GM19240 (cell line): Measurements from ENCODE around the gene FRG2.
"Not testable (repeated sequence)": the region's sequence is repeated elsewhere in the genome, so short reads cannot be mapped to it uniquely, and the experiment has no call there.

Source experiments
- DNase-seq: peaks from one replicate; pipeline ENCODE4 v3.0.0; 2011; ENCODE audit warnings: low spot score; ENCODE audit not compliant: insufficient read length

Gene FRG2

DNA sequence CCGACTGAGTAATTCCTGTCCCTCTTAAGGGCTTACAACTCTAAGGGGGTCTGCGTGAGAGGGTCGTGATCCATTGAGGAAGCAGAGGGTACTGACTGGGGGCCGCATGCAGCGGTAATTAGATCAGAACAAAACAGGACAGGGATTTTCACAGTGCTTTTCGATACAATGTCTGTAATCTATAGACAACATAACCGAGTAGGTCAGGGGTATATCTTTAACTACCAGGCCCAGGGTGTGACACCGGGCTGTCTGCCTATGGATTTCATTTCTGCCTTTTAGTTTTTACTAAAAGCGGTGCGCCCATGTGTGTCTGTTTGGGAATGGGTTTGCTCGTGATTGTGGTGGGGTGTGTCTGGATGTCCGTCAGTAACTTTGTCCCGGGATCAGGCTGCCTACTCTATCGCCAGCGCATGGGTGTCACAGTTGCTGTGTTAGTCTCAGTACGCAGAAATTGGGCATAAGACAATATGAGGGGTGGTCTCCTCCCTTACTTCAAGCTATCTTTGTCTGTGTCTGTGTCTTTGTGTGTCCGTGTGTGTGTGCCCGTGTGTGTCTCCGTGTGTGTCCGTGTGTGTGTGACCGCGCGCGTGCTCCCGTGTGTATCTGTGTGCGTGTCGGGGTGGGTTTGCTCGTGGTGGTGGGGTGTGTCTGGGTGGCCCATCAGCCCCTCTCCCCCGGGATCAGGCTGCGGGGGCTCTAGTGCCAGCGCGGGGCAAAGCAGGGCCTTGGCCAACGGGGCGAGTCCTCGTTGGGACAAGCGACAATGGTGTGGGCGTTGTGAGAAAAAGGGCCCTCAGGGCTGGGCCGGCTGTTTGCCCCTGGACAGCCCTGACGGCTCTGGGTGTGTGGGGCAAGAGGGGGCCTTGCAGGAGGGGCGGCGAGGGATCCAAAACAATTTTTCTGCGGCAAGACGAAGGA lies 10.4 kb downstream of the FRG2 start:
- DNase-seq, result no peak

DNA sequence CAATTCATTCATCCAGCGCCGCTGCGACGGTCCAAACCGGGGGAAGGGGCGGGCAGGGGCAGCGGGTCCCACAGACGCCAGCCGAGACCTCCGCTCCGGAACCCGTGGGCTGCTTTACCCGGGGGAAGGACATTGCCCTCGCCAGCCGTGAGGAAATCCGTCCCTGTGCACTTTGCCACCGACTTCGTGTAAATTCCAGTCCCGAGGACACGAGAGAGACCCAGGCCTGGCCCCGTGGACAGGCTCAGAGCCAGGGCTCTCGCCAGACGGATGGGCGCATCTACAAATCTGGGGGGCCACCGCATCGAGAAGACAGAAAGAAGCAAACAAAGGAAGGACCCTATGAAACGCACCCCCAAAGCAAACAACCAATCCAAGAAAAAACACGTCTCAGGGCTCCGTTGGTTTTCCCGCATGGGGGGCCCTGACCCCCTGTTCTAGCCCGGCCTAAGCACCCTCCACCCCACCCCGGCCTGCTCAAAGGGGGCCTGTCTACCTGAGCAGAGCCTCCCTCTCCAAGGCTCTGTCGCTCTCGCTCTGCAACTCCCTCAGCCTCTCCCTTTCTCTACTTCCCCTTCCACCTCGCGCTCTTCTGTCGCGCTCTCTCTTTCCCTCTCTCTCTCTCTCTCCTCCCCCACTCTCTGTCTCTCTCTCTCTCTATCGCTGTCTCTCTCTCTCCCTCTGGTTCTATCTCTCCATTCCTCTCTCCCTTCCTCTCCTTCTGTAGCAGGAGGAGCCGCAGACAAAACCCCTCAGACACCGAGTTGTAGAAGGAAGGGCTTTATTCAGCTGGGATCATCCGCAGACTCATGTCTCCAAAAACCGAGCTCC lies 11.3 kb downstream of the FRG2 start:
- no peak for DNase-seq

DNA sequence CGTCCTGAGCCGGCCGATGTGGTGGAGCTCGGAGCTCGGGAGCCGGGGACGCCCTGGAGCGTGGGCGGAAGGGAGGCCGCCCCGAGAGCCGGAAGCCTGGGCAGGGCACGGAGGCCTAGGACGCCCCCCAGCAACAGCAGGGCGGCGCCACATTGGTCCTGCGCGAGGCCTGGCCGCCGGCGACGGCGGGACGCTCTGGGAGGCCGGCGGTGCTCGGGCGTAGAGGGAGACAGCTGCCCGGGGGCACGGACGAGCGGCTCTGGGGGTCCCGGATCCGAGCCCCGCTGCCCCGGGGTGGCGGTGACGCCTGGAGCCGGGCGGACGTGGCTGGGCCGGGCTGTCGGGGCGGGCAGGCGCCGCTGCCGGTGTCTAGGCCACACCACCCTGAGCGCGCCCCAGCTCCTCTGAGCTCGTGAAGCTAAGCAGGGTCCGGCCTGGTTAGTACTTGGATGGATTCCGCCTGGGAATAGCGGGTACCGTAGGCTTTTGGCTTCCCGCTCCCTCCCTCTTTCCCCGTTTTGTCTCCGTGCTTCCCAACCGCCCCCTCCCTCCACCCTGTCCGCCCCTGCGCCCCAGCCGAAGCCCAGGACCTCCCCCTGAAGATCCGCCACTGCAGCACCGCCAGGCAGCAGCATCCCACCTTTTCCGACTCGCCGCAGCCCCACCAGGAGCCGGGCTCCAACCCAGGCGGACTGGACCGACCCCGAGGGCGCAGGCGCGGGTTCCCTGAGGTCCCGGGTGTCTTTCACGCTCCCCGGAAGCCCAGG lies 12.1 kb downstream of the FRG2 start:
- DNase-seq, result no peak

DNA sequence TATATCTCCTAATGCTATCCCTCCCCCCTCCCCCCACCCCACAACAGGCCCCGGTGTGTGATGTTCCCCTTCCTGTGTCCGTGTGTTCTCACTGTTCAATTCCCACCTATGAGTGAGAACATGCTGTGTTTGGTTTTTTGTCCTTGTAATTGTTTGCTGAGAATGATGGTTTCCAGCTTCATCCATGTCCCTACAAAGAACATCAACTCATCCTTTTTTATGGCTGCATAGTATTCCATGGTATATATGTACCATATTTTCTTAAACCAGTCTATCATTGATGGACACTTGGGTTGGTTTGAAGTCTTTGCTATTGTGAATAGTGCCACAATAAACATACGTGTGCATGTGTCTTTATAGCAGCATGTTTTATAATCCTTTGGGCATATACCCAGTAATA lies 37.1 kb downstream of the FRG2 start:
- DNase-seq, result not testable (repeated sequence)

DNA sequence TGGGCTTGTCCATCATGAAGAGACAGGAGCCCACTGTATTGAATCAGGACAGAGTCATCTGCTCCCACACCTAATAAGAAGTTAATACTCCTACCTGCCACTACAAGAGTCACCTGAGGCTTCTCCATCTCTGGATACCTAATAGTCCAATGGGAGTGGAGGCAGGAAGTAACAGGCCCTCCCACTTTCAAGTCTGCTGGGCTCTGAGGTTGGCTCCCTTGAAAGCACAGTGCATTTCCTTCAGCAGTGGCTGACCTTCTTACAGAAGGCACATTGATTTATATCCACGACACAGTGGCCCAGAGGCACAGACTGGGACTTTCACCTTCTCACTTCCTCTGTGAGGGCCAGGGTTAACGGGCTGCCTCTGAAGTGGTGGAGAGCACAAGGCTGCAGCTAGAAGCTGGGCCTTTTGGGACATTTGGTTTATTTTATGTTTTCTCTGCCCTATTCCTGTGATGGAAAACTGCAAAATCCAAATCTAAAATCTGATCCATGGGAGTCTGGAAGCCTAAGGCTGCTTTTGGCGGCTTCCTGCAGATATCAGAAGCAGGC lies 38.1 kb downstream of the FRG2 start:
- DNase-seq, result no peak

DNA sequence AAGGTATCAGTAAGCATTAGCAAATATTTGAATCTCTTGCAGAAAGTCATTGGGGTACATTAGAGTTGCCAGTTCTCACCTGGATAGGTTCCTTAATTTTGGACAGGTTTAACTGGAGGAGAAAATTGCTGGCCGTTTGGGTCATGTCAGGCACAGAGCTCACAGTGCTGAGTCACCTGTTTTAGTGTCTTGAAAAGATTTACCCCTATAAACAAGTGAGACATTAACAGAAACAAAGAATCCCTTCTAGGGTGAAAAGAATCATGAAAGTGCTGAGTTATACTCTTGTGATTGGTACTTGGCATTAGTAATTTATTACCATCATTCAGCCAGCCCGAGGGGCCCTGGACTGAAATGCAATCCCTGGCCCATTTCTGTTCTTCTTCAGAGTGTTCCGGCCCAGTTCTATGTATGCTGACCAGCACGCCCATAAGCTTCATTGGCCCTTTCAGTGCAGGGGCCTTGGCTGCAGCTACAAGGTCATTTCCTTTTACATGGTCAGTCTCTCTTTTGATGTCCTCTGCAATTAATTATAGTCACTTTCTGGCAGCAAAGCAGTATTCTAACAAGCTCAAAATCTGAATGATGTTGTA lies 41.3 kb downstream of the FRG2 start:
- DNase-seq, result not testable (repeated sequence)

DNA sequence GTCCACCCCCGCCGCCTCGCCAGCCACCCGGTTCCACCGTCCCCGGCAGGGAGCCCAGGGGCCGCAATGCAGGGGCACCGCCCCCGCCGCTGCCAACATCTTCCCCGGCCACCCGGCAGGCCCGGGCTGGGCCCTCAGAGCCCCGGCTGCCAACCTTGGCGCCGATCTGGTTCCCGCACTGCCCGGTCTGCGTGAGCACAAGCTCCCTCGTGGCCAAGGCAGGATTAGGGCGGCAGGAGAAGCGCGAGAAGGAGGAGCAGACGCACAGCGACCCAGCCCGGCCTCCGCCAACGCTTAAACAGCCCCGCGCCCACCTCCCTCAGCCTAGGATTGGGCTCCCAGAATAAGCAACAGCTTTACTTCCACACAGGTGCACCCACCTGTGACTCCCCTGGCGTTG lies 42.4 kb downstream of the FRG2 start:
- DNase-seq, result not testable (repeated sequence)

DNA sequence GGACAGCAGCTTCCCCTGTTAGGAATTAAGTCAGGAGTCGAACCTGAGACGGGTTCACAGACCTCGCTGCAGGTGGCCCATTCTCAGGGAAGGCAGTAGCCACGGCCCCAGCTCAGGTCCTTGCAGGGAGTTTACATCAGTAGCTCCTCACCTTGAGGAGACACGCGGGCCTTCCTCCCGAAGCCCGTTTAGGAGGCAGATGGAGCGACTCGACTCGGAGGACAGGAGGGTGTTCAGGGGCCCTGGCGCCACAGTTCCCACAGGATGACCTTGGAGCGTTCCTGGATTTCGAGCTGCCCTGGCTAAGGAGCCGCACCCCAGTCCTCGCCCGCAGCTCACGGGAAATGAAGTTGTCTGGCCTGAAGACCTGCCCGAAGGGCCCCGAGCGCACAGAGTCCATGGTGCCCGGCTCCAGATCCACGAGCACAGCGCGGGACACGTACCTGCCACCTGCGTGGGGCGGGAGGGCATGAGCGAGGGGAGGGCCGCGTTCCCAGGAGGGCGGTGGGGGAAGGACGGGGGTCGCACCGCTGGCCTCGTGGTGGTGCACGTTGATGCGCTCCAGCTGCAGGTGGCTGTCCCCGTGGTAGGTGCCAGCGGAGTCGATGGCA lies 43.0 kb downstream of the FRG2 start:
- not testable (repeated sequence) for DNase-seq

DNA sequence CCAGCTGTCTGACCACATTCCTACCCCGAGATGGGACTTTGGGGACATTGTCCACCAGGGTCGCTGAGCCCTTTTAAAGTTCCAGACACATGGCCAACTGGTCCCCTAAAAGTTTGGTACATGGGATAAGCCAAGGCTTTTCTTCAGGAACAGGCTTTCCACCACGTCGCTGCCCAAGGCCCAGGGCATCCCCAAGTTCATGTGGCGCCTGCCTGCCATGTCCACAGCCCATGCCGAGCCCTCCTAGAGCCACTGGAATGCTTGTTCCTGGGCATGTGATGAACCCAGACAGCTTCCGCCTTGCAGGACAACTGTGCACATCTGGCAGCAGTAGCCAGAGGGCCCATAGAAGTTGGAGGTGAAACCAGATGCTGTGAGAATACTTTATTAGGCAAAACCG lies 45.1 kb downstream of the FRG2 start:
- no peak for DNase-seq

DNA sequence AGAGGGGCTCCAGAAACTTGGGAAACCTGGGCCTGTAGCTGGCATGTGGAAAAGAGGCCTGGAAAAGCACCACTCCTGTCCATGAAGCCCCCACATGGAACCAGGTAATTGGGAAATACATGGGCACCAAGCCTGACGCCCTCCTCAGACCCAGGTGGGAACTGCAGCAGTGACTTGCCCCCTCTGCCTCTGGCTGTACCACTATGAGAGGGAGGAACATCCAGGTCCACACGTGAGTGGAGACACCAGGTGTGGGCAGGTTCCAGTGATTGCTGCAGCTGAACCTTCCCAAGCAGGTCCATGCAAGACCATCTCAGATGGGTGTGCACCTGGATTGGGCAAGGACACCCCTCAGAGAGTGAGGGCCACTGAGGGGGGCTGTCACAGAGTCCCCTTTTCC lies 46.8 kb downstream of the FRG2 start:
- DNase-seq, result not testable (repeated sequence)

DNA sequence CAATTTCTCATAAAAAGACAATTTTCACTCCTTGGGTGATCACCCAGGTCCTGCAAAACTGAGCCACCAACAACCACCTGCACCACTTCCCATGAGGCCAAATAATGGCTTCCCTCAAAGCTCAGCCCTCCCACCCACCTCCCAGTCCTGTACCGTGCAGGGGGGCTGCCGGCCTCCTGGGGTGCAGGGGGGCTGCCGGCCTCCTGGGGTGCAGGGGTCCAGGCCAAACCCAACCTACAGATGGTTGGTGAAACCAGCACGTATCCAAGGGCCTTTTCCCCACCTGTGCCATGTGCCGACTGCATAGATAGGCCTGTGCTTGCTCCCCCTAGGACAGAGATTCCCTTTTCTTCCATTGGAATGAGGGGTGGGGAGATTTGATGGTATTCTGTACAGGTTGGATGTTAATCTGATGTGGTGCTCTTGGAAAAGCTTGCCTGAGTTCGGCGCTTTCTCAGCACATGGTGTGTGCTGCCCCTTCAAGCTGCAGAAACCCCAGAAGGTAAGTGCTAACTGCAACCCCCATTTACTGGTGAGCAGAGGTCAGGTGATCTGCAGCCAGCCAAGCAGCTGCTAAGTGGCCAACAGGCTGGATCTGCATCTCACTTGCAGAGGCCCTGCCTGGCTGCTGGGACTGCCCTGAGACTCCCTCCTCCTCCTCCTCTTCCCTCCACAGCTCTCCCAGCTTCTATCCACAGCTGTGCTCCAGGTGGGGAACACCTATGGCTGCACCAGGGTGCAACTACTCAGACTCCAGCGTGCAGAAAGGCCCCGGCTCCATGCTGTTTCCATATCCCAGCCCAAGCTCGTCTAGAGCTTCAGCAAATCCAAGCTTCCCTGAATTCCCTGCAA lies 47.6 kb downstream of the FRG2 start:
- DNase-seq, result no peak
